ENCODE data around the gene SEMA5A. TPM values are rescaled to one million over a fixed set of nuclear protein-coding genes. Genes with fewer than 3 reads are reported as not detected.

Gene SEMA5A
- total and polyA plus RNA-seq, 2 of the 13 experiments (the other 11 are each of a cell fraction or from before 2014, with no cell fraction given), result 0.01 TPM; not detected in 1

- Histone ChIP-seq H3K79me2 (ENCODE audit: insufficient read depth, low read length) (no peaks in the 10 kb centered on the region), H2AFZ (ENCODE audit: low read length) (no peak overlapping the region), H3K4me1 (ENCODE audit: insufficient read depth, low read length) (no peaks in the 10 kb centered on the region), H4K20me1 (ENCODE audit: insufficient read depth, low read length) (no peaks in the 10 kb centered on the region), H3K36me3 (replicated peaks in 1 of 2; ENCODE audit: control insufficient read depth in 1 of 2, insufficient read depth in 2 of 2, low read length in 2 of 2) (no peaks in the 10 kb centered on the region), H3K27me3 (ENCODE audit: control insufficient read depth in 1 of 2, insufficient read depth in 2 of 2, low read length in 2 of 2) (no peaks in the 10 kb centered on the region), H3K27ac (ENCODE audit: extremely low read length, insufficient read depth, low read length) (no peak overlapping the region), H3K4me3 (replicated peaks in 1 of 3; ENCODE audit: insufficient read depth in 1 of 3, low read depth in 2 of 3, low read length in 3 of 3) (no peak overlapping the region), H3K4me2 (ENCODE audit: low read depth, low read length) (no peak overlapping the region), H3K9ac (ENCODE audit: insufficient read depth, low read depth, low read length) (no peak overlapping the region), H3K9me3 (ENCODE audit: low read length) (peaks cover 92% of the 10 kb centered on the region)
- CTCF ChIA-PET (ENCODE audit: low intra/inter-chr PET ratio, low total read pairs), result no interaction called here
- FAIRE-seq (no peak), DNase-seq (ENCODE audit: low spot score) (no peak), ATAC-seq (no peak)
- TF ChIP-seq ZNF598 (CRISPR knock-in tag; IDR thresholded peaks at IDR 0.05; ENCODE audit: borderline replicate concordance) (no peak), AGO2 (optimal IDR thresholded peaks at IDR 0.05; ENCODE audit: low read depth, low read length) (no peak), DNMT1 (CRISPR knock-in tag; IDR thresholded peaks at IDR 0.05) (no peak), LCORL (IDR thresholded peaks at IDR 0.05) (no peak), LCORL (CRISPR knock-in tag; IDR thresholded peaks at IDR 0.05) (no peak), ZBTB46 (CRISPR knock-in tag; IDR thresholded peaks at IDR 0.05; ENCODE audit: borderline replicate concordance) (no peak), MYPOP (CRISPR knock-in tag; IDR thresholded peaks at IDR 0.05) (no peak), ZNF841 (CRISPR knock-in tag; IDR thresholded peaks at IDR 0.05; ENCODE audit: borderline replicate concordance) (no peak)
- 0% methylated on average over 4 of the region's 5 CpGs for WGBS (ENCODE audit: low lambda C conversion rate)
- POLR2A ChIA-PET, result no interaction called here
- in situ Hi-C loops (cut with HindIII; ENCODE audit: extremely low pct_ligation_motif_present, low pct_unique_long_range_greater_than_20kb), result no loop called here
- BruUV-seq (replicated peaks), result no TSS peak
- intact Hi-C loops (cut with micrococcal nuclease; ENCODE audit: unreplicated experiment), result no loop called here
These were observed 497.9 kb downstream of the SEMA5A start for GRCh38 chr5:9047932-9048331.
